Fibroblast of lung (primary cell): ENCODE measurements around the gene BCAN. TPM values are rescaled to one million over a fixed set of nuclear protein-coding genes. Genes with fewer than 3 reads are reported as not detected.

Experiments used
- DNase-seq, 2 donors: peaks; one replicate each; pipeline versions ENCODE4 v3.0.0 to v3.0.0-alpha.2; 2010; ENCODE audit warnings: low read depth in 2 of 2
- H2AFZ ChIP-seq: 2 replicates; pipeline ENCODE4 v1.5.1; 2012; ENCODE audit warnings: low read length, control low read depth, inconsistent platforms
- H3K27ac ChIP-seq: 2 replicates; pipeline ENCODE4 v1.5.1; 2011; ENCODE audit warnings: low read length, control low read depth; ENCODE audit not compliant: insufficient read depth
- H3K27me3 ChIP-seq: 2 replicates; pipeline ENCODE4 v1.5.1; 2011; ENCODE audit warnings: mild to moderate bottlenecking, low read length; ENCODE audit not compliant: control insufficient read depth, insufficient read depth
- H3K36me3 ChIP-seq: 2 replicates; pipeline ENCODE4 v1.5.1; 2011; ENCODE audit warnings: low read length; ENCODE audit not compliant: control insufficient read depth, insufficient read depth
- H3K4me1 ChIP-seq: 2 replicates; pipeline ENCODE4 v1.5.1; 2011; ENCODE audit warnings: low read length; ENCODE audit not compliant: control insufficient read depth, insufficient read depth; ENCODE audit errors: extremely low read depth
- H3K4me2 ChIP-seq: 2 replicates; pipeline ENCODE4 v1.5.1; 2011; ENCODE audit warnings: low read length, control low read depth; ENCODE audit not compliant: insufficient read depth; ENCODE audit errors: extremely low read depth
- H3K4me3 ChIP-seq, 4 experiments: fragments of 200-600 bp in 1 of 4; sonication (generic) in 1 of 4; replicated peaks in 1 of 4; 2 replicates each; pipeline ENCODE4 v1.5.1; 2011 to 2016; ENCODE audit warnings: low read length in 4 of 4, low read depth in 3 of 4, mild to moderate bottlenecking in 3 of 4, control low read depth in 2 of 4, inconsistent platforms in 1 of 4, mixed read lengths in 1 of 4; ENCODE audit not compliant: insufficient read depth in 1 of 4; ENCODE audit errors: control extremely low read depth in 1 of 4
- H3K79me2 ChIP-seq: 2 replicates; pipeline ENCODE4 v1.5.1; 2012; ENCODE audit warnings: mild to moderate bottlenecking, low read length, inconsistent platforms; ENCODE audit not compliant: control insufficient read depth, insufficient read depth
- H3K9ac ChIP-seq: 2 replicates; pipeline ENCODE4 v1.5.1; 2011; ENCODE audit warnings: mild to moderate bottlenecking, low read length, control low read depth; ENCODE audit not compliant: insufficient read depth
- H3K9me3 ChIP-seq: 2 replicates; pipeline ENCODE4 v1.5.1; 2012; ENCODE audit warnings: low read depth, low read length; ENCODE audit not compliant: control insufficient read depth, insufficient read depth
- H4K20me1 ChIP-seq: 2 replicates; pipeline ENCODE4 v1.5.1; 2011; ENCODE audit warnings: low read length; ENCODE audit not compliant: control insufficient read depth, insufficient read depth; ENCODE audit errors: extremely low read depth
- CTCF ChIP-seq, 2 donors: IDR thresholded peaks in 1 of 2; conservative IDR thresholded peaks in 1 of 2; 1 replicate in 1 of 2; 2 replicates in 1 of 2; pipeline ENCODE4 v1.5.1; 2011 to 2012; ENCODE audit warnings: low read length in 2 of 2, control low read depth in 1 of 2, inconsistent platforms in 1 of 2, low read depth in 1 of 2, mild to moderate bottlenecking in 1 of 2
- EZH2 ChIP-seq: IDR thresholded peaks from 2 replicates; pipeline ENCODE4 v1.5.1; 2012; ENCODE audit warnings: low read length, control low read depth, mild to moderate bottlenecking; ENCODE audit errors: missing control alignments
- polyA plus RNA-seq, 2 donors: library from polyadenylated mRNA; depleted of rRNA in 1 of 2; stranded (reverse) in 1 of 2; unstranded in 1 of 2; fragments of >200 nt; gene quantifications; 2 replicates each; pipeline ENCODE4 v1.2.1, GENCODE V29; 2011 to 2012; ENCODE audit warnings: missing spikeins in 1 of 2
- total RNA-seq: library from RNA; depleted of rRNA; stranded (reverse); fragments of >200 nt; gene quantifications from 2 replicates; pipeline ENCODE4 v1.2.1, GENCODE V29; 2014

The BCAN gene
- total and polyA plus RNA-seq, 2 donors (not counting 1 experiment from before 2014, with no cell fraction given) = 0.03 TPM; not detected in 1

- no peak overlapping the region for H3K27ac ChIP-seq
- no peak for DNase-seq
- no peak for TF ChIP-seq EZH2
Observed at GRCh38 chr1:156647351-156647750, 5.4 kb downstream of the BCAN start.

GRCh38 chr1:156648496-156648895, 6.6 kb downstream of the BCAN start:
- Histone ChIP-seq H3K27me3 (peaks cover 67% of the 10 kb centered on the region), H3K9me3 (no peaks in the 10 kb centered on the region), H3K27ac (no peak overlapping the region), H3K4me2 (no peak overlapping the region), H3K4me1 (no peaks in the 10 kb centered on the region), H2AFZ (no peak overlapping the region), H3K79me2 (no peaks in the 10 kb centered on the region), H3K9ac (no peak overlapping the region), H3K4me3 (no peak overlapping the region), H4K20me1 (no peaks in the 10 kb centered on the region), H3K36me3 (no peaks in the 10 kb centered on the region)
- no peak for DNase-seq
- TF ChIP-seq EZH2 = no peak
- no peak for TF ChIP-seq CTCF (conservative IDR thresholded peaks at IDR 0.05 in 1 of 2, IDR thresholded peaks at IDR 0.05 in 1 of 2; ENCODE audit: low read depth in 1 of 2, low read length in 2 of 2)

More at GRCh38 chr1:156647351-156647750, 5.4 kb downstream of the BCAN start:
- no peak overlapping the region for H2AFZ ChIP-seq
- H3K4me1 ChIP-seq = no peaks in the 10 kb centered on the region
- no peaks in the 10 kb centered on the region for H3K36me3 ChIP-seq
- peaks cover 78% of the 10 kb centered on the region for H3K27me3 ChIP-seq
- H3K4me2 ChIP-seq = no peak overlapping the region
- H3K9ac ChIP-seq = no peak overlapping the region
- H4K20me1 ChIP-seq = no peaks in the 10 kb centered on the region
- no peak overlapping the region for H3K4me3 ChIP-seq
- no peaks in the 10 kb centered on the region for H3K79me2 ChIP-seq
- H3K9me3 ChIP-seq = no peaks in the 10 kb centered on the region

GRCh38 chr1:156648951-156649350, 7.0 kb downstream of the BCAN start:
- H4K20me1 ChIP-seq = no peaks in the 10 kb centered on the region
- H3K9me3 ChIP-seq = no peaks in the 10 kb centered on the region
- H3K36me3 ChIP-seq = no peaks in the 10 kb centered on the region
- no peak for TF ChIP-seq CTCF (conservative IDR thresholded peaks at IDR 0.05 in 1 of 2, IDR thresholded peaks at IDR 0.05 in 1 of 2; ENCODE audit: low read depth in 1 of 2, low read length in 2 of 2)
- no peak for TF ChIP-seq EZH2
- no peaks in the 10 kb centered on the region for H3K4me1 ChIP-seq
- H3K4me3 ChIP-seq = no peak overlapping the region
- H2AFZ ChIP-seq = no peak overlapping the region
- H3K4me2 ChIP-seq = no peak overlapping the region
- H3K27ac ChIP-seq = no peak overlapping the region
- H3K9ac ChIP-seq = no peak overlapping the region
- DNase-seq = no peak
- H3K79me2 ChIP-seq = no peaks in the 10 kb centered on the region
- peaks cover 62% of the 10 kb centered on the region for H3K27me3 ChIP-seq
